Cardiac muscle cell (in vitro differentiated cells and primary cell): ENCODE results near the gene TRUB2. TPM values are rescaled to one million over a fixed set of nuclear protein-coding genes. Genes with fewer than 3 reads are reported as not detected.

Source experiments
- DNase-seq, 2 donors: peaks; one replicate each; pipeline versions ENCODE4 v3.0.0 to v3.0.0-alpha.2; 2010 to 2017; ENCODE audit warnings: low read depth in 1 of 2, low spot score in 1 of 2
- H3K27ac ChIP-seq: fragments of 200-600 bp; sonication (generic); 2 replicates; pipeline ENCODE4 v1.5.1; 2016
- H3K27me3 ChIP-seq: fragments of 200-600 bp; sonication (generic); 2 replicates; pipeline ENCODE4 v1.6.0; 2016; ENCODE audit warnings: control low read depth
- H3K36me3 ChIP-seq: fragments of 200-600 bp; sonication (generic); 2 replicates; pipeline ENCODE4 v1.5.1; 2016; ENCODE audit warnings: control low read depth
- H3K4me1 ChIP-seq: fragments of 200-600 bp; sonication (generic); 2 replicates; pipeline ENCODE4 v1.8.1; 2017; ENCODE audit warnings: low read depth, mild to moderate bottlenecking, mixed run types
- H3K4me3 ChIP-seq: fragments of 200-600 bp; sonication (generic); 2 replicates; pipeline ENCODE4 v1.5.1; 2016; ENCODE audit warnings: mild to moderate bottlenecking
- H3K9me3 ChIP-seq: fragments of 200-600 bp; sonication (generic); 2 replicates; pipeline ENCODE4 v1.5.1; 2017; ENCODE audit warnings: low read depth, mild to moderate bottlenecking, control low read depth
- polyA plus RNA-seq: library from polyadenylated mRNA; unstranded; fragments of >200 nt; fragmentation: Nextera tagmentation; extraction: Ambion mirVana; gene quantifications from 2 replicates; pipeline ENCODE4 v1.2.1, GENCODE V29; 2016
- total RNA-seq: library from RNA; depleted of rRNA; stranded (reverse); fragments of >200 nt; gene quantifications from 2 replicates; pipeline ENCODE4 v1.2.3, GENCODE V29; 2016
- TF ChIP-seq, protein P1 (sequence below): IDR thresholded peaks from 2 replicates; pipeline ENCODE4 v1.5.1; 2012; ENCODE audit warnings: low read depth, mild to moderate bottlenecking, low read length

The TRUB2 gene
- total and polyA plus RNA-seq, 2 experiments from 2014 or later: 15.5 to 63.5 TPM

DNA sequence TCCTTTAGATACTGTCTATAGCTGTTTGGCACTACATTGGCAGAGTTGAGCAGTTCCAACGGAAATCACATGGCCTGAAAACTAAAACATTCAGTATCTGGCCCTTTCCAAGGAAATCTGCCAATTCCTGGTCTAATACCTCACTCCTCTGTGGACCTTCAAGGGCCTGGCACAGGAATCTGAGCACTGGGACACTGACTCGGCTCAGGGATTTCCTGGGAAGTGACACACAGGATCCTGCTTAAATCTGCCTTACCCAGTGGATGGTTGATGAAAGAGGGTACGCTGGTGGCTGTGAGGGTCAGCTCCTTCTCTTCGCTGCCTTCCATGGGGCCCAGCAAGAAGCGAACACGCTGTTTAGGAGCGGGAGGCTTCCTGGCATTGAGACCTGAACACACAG lies 904 bp downstream of the TRUB2 start:
- Histone ChIP-seq H3K4me1 (peaks cover 13% of the 10 kb centered on the region), H3K4me3 (peak overlapping the region; percentile 60), H3K27ac (no peak overlapping the region), H3K27me3 (no peaks in the 10 kb centered on the region), H3K9me3 (no peaks in the 10 kb centered on the region), H3K36me3 (peaks cover 11% of the 10 kb centered on the region)
- DNase-seq: no peak
- TF ChIP-seq, protein P1, sequence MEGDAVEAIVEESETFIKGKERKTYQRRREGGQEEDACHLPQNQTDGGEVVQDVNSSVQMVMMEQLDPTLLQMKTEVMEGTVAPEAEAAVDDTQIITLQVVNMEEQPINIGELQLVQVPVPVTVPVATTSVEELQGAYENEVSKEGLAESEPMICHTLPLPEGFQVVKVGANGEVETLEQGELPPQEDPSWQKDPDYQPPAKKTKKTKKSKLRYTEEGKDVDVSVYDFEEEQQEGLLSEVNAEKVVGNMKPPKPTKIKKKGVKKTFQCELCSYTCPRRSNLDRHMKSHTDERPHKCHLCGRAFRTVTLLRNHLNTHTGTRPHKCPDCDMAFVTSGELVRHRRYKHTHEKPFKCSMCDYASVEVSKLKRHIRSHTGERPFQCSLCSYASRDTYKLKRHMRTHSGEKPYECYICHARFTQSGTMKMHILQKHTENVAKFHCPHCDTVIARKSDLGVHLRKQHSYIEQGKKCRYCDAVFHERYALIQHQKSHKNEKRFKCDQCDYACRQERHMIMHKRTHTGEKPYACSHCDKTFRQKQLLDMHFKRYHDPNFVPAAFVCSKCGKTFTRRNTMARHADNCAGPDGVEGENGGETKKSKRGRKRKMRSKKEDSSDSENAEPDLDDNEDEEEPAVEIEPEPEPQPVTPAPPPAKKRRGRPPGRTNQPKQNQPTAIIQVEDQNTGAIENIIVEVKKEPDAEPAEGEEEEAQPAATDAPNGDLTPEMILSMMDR: no peak

DNA sequence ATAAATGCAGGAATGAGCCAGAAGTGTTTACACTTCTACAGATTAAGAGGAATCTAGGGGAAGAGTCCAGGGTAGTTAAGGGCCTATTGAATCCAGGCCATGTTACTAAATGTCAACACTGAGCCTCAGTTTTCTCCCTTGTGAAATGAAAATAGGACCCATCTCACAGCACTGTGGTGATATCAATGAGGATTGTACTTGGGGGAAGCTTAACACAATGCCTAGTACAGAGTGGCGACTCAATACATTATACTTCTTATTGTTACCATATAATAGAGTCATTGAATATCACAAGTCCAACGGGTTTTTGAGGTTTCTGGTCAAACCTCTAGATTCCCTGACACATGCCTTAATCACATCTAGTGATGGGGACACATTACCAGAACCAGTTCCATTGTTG lies 4.6 kb downstream of the TRUB2 start:
- peaks cover 4% of the 10 kb centered on the region for H3K4me1 ChIP-seq
- no peak for DNase-seq
- no peaks in the 10 kb centered on the region for H3K9me3 ChIP-seq
- no peak overlapping the region for H3K27ac ChIP-seq
- H3K27me3 ChIP-seq: no peaks in the 10 kb centered on the region
- TF ChIP-seq, protein P1: no peak
- H3K36me3 ChIP-seq: peaks cover 17% of the 10 kb centered on the region
- no peak overlapping the region for H3K4me3 ChIP-seq

DNA sequence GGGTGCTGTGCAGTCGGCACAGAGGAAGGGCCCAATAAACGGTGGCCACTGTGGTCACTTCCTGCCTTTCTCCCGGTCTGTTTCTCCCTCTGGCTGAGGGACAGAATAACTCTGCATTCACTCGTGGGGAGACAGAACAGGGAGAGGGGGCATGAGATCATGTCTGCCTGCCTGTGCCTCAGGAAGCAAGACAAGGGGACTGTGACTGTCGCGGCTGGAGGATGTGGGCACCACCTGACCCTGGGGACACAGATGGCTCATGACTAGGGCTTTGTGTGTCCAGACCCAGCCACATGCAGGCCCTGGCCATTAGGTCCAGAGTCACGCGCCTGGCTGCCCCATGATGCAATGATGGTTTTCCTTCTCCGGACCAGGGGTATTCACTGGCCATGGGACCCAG lies 5.8 kb downstream of the TRUB2 start:
- peaks cover 17% of the 10 kb centered on the region for H3K36me3 ChIP-seq
- no peaks in the 10 kb centered on the region for H3K27me3 ChIP-seq
- no peak overlapping the region for H3K27ac ChIP-seq
- peaks cover 3% of the 10 kb centered on the region for H3K4me1 ChIP-seq
- no peak overlapping the region for H3K4me3 ChIP-seq
- H3K9me3 ChIP-seq: no peaks in the 10 kb centered on the region
- DNase-seq: no peak
- TF ChIP-seq, protein P1: no peak

DNA sequence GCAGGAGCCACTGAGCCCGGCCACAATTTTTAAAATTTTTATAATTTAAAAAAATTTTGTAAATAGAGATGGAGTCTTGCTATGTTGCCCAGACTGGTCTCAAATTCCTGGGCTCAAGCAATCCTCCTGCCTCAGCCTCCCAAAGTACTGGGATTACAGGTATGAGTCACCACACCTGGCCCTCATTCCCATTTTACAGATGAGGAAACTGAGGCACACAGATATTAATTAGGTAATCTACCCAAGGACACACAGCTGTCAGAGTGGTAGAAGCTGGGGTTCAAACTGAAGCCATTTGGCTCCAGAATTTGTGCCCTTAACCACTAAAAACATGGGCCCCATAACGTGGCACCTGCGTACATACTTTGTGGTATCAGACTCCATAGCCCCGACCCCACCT lies 7.5 kb downstream of the TRUB2 start:
- Histone ChIP-seq H3K27me3 (no peaks in the 10 kb centered on the region), H3K27ac (no peak overlapping the region), H3K4me3 (no peak overlapping the region), H3K4me1 (no peaks in the 10 kb centered on the region), H3K9me3 (no peaks in the 10 kb centered on the region), H3K36me3 (peaks cover 27% of the 10 kb centered on the region)
- TF ChIP-seq, protein P1: no peak
- DNase-seq: no peak

DNA sequence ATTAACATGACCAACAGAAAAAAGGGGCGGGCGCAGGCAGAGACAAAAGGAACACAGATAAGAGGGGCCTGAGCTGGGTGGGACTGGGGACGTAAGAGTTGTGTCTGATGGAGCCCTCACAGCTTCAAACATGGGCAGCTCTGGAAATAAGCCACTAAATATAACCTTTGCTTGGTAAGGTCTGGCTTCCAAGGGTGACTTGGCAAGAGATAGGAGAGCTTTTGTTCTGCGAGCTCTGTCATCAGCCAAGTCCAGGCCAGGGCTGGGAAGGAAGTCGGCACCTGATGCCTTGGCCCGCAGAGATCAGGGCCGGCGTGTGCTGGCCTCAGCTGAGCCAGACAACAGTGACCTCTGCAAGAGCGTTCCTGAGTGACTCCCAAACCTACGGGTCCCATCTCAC lies 11.8 kb downstream of the TRUB2 start:
- no peaks in the 10 kb centered on the region for H3K27me3 ChIP-seq
- TF ChIP-seq, protein P1: no peak
- no peaks in the 10 kb centered on the region for H3K9me3 ChIP-seq
- H3K27ac ChIP-seq: peak overlapping the region; percentile 73
- H3K4me1 ChIP-seq: no peaks in the 10 kb centered on the region
- no peak overlapping the region for H3K4me3 ChIP-seq
- peaks cover 20% of the 10 kb centered on the region for H3K36me3 ChIP-seq
- no peak for DNase-seq

DNA sequence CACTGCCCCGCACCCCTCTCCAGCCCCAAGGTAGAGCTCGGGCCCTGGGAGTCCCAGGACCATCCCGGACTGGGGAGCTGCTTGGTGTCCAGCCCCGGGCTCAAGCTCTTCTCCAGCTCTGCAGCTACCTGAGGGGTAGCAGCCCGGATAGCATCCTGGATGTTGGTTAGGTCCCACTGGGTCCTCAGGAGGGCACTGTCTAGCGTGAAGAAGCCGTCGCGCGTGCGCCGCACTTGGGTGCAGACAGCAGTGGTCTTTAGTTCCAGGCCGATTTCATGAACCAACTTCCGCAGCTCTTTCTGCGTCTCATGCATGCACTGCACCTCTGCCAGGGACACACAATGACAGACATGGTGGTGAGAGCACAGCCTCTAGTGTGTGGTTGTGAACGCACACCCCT lies 12.7 kb downstream of the TRUB2 start:
- Histone ChIP-seq H3K27ac (peak overlapping the region; percentile 73), H3K27me3 (no peaks in the 10 kb centered on the region), H3K4me1 (no peaks in the 10 kb centered on the region), H3K9me3 (no peaks in the 10 kb centered on the region), H3K4me3 (no peak overlapping the region), H3K36me3 (peaks cover 13% of the 10 kb centered on the region)
- DNase-seq: no peak
- TF ChIP-seq, protein P1: no peak
